Liver (tissue), 9 donors: ENCODE measurements around the gene HJURP. TPM values are rescaled to one million over a fixed set of nuclear protein-coding genes. Genes with fewer than 3 reads are reported as not detected.

Source experiments
- DNase-seq: peaks from one replicate; pipeline ENCODE4 v3.0.0-alpha.2; 2017; ENCODE audit warnings: low spot score
- H3K27ac ChIP-seq, 2 donors: one replicate each; pipeline ENCODE4 v1.7.0; 2013; ENCODE audit warnings: inconsistent platforms in 2 of 2, low read length in 2 of 2, control low read depth in 1 of 2, low read depth in 1 of 2, mild to moderate bottlenecking in 1 of 2
- H3K27me3 ChIP-seq, 4 donors: one replicate each; pipeline versions ENCODE4 v1.6.1 to v1.7.0; 2013; ENCODE audit warnings: low read length in 3 of 4, inconsistent platforms in 1 of 4, mild to moderate bottlenecking in 1 of 4, moderate library complexity in 1 of 4; ENCODE audit not compliant: control insufficient read depth in 4 of 4, insufficient read depth in 4 of 4
- H3K36me3 ChIP-seq, 4 donors: one replicate each; pipeline versions ENCODE4 v1.6.1 to v1.7.0; 2013; ENCODE audit warnings: low read length in 3 of 4, mild to moderate bottlenecking in 3 of 4, low read depth in 1 of 4, moderate library complexity in 1 of 4; ENCODE audit not compliant: control insufficient read depth in 4 of 4, insufficient read depth in 3 of 4
- H3K4me1 ChIP-seq, 4 donors: one replicate each; pipeline versions ENCODE4 v1.6.1 to v1.7.0; 2013; ENCODE audit warnings: low read length in 3 of 4, mild to moderate bottlenecking in 3 of 4, moderate library complexity in 1 of 4; ENCODE audit not compliant: control insufficient read depth in 4 of 4, insufficient read depth in 4 of 4
- H3K4me3 ChIP-seq, 3 donors: one replicate each; pipeline versions ENCODE4 v1.6.1 to v1.7.0; 2013; ENCODE audit warnings: low read length in 3 of 3, control low read depth in 1 of 3, low read depth in 1 of 3, mild to moderate bottlenecking in 1 of 3
- H3K9ac ChIP-seq, 2 donors: one replicate each; pipeline ENCODE4 v1.7.0; 2013; ENCODE audit warnings: low read length in 2 of 2, mild to moderate bottlenecking in 2 of 2, moderate library complexity in 2 of 2, control low read depth in 1 of 2, low read depth in 1 of 2
- H3K9me3 ChIP-seq, 4 donors: one replicate each; pipeline versions ENCODE4 v1.6.1 to v1.7.0; 2013; ENCODE audit warnings: low read length in 3 of 4; ENCODE audit not compliant: control insufficient read depth in 4 of 4
- ATF3 ChIP-seq: IDR thresholded peaks from 2 replicates; pipeline ENCODE4 v1.6.1; 2016; ENCODE audit warnings: antibody characterized with exemption
- EGR1 ChIP-seq, 2 donors: IDR thresholded peaks; 2 replicates each; pipeline ENCODE4 v1.6.1; 2016 to 2018; ENCODE audit warnings: antibody characterized with exemption in 2 of 2, low read depth in 2 of 2
- FOXA2 ChIP-seq: IDR thresholded peaks from 2 replicates; pipeline ENCODE4 v1.6.1; 2016; ENCODE audit warnings: antibody characterized with exemption
- GABPA ChIP-seq, 2 donors: IDR thresholded peaks in 1 of 2; conservative IDR thresholded peaks in 1 of 2; 2 replicates each; pipeline ENCODE4 v1.6.1; 2016; ENCODE audit warnings: antibody characterized with exemption in 2 of 2, mild to moderate bottlenecking in 1 of 2, moderate library complexity in 1 of 2
- HNF4A ChIP-seq, 2 donors: conservative IDR thresholded peaks; 2 replicates each; pipeline ENCODE4 v1.6.1; 2016; ENCODE audit warnings: antibody characterized with exemption in 2 of 2, mild to moderate bottlenecking in 2 of 2
- HNF4G ChIP-seq: IDR thresholded peaks from 2 replicates; pipeline ENCODE4 v1.6.1; 2016; ENCODE audit warnings: antibody characterized with exemption
- JUND ChIP-seq, 2 donors: IDR thresholded peaks; 2 replicates each; pipeline ENCODE4 v1.6.1; 2016; ENCODE audit warnings: antibody characterized with exemption in 2 of 2
- MAX ChIP-seq: IDR thresholded peaks from 2 replicates; pipeline ENCODE4 v1.6.1; 2016; ENCODE audit warnings: antibody characterized with exemption
- NR2F2 ChIP-seq: IDR thresholded peaks from 2 replicates; pipeline ENCODE4 v1.6.1; 2016; ENCODE audit warnings: antibody characterized with exemption
- RAD21 ChIP-seq, 2 donors: IDR thresholded peaks; 2 replicates each; pipeline ENCODE4 v1.6.1; 2016; ENCODE audit warnings: antibody characterized with exemption in 2 of 2, mild to moderate bottlenecking in 2 of 2
- REST ChIP-seq: IDR thresholded peaks from 2 replicates; pipeline ENCODE4 v1.6.1; 2016; ENCODE audit warnings: antibody characterized with exemption, mild to moderate bottlenecking
- RXRA ChIP-seq, 2 donors: IDR thresholded peaks; 2 replicates each; pipeline ENCODE4 v1.6.1; 2017 to 2018; ENCODE audit warnings: antibody characterized with exemption in 2 of 2, mild to moderate bottlenecking in 1 of 2
- SP1 ChIP-seq: IDR thresholded peaks from 2 replicates; pipeline ENCODE4 v1.6.1; 2018; ENCODE audit warnings: antibody characterized with exemption, mild to moderate bottlenecking
- TAF1 ChIP-seq: conservative IDR thresholded peaks from 2 replicates; pipeline ENCODE4 v1.6.1; 2016; ENCODE audit warnings: antibody characterized with exemption, mild to moderate bottlenecking
- YY1 ChIP-seq: IDR thresholded peaks from 2 replicates; pipeline ENCODE4 v1.6.1; 2016; ENCODE audit warnings: antibody characterized with exemption, mild to moderate bottlenecking
- WGBS: extraction: QIAGEN DNeasy Blood & Tissue Kit; methylation state at CpG from one replicate; pipeline ENCODE4 v1.1.7; 2013; 5-methylcytosine and 5-hydroxymethylcytosine counted together
- polyA plus RNA-seq, 2 donors: library from polyadenylated mRNA; stranded (reverse) in 1 of 2; unstranded in 1 of 2; fragments of 200-250 nt in 1 of 2; fragments of >200 nt in 1 of 2; fragmentation: Nextera tagmentation in 1 of 2; extraction: Ambion mirVana in 1 of 2; gene quantifications; one replicate each; pipeline versions ENCODE4 v1.2.1 to v1.2.3, GENCODE V29; 2013 to 2015
- total RNA-seq, 2 donors: library from RNA; depleted of rRNA; stranded (reverse); fragments of >200 nt; gene quantifications; one replicate each; pipeline ENCODE4 v1.2.3, GENCODE V29; 2014
- TF ChIP-seq, protein P1 (sequence below): fragments of 150-350 bp; IDR thresholded peaks from 2 replicates; pipeline ENCODE4 v1.5.1; 2017; ENCODE audit warnings: improper control_type of control experiment, low read depth, low read length; ENCODE audit not compliant: missing input control
- donor health status: healthy.
- donor health status: healthy.
- donor health status: healthy.
- donor health status: healthy.
- donor health status: healthy.

Gene HJURP
- total and polyA plus RNA-seq, 4 donors, result 0.08 to 32.9 (median 1.4) TPM

- H3K4me3 ChIP-seq, result peak overlapping the region in 1 of 3 donors; percentile 38
- TF ChIP-seq RXRA (IDR thresholded peaks at IDR 0.05), result peak in 1 of 2 donors; percentile 71
- no peak for TF ChIP-seq NR2F2
- TF ChIP-seq HNF4A (conservative IDR thresholded peaks at IDR 0.05), result peak in 1 of 2 donors; percentile 63
- TF ChIP-seq TAF1, result no peak
- TF ChIP-seq RAD21 (IDR thresholded peaks at IDR 0.05), result no peak
- no peak for TF ChIP-seq REST
- no peaks in the 10 kb centered on the region for H3K27me3 ChIP-seq
- H3K36me3 ChIP-seq, result no peaks in the 10 kb centered on the region
- H3K4me1 ChIP-seq, result peaks cover 6 to 38% (median 24%) of the 10 kb centered on the region in 4 donors
- no peak for DNase-seq
- H3K9ac ChIP-seq, result peak overlapping the region; percentile 32 to 68
- WGBS, result 64% methylated on average over 21 of the region's 21 CpGs
- peak overlapping the region; percentile 87 to 88 for H3K27ac ChIP-seq
- no peaks in the 10 kb centered on the region for H3K9me3 ChIP-seq
These were observed 32.1 kb downstream of the HJURP start for GRCh38 chr2:233822101-233822771.

GRCh38 chr2:233821709-233822100 lies 32.6 kb downstream of the HJURP start:
- no peak for TF ChIP-seq RXRA (IDR thresholded peaks at IDR 0.05)
- no peak for TF ChIP-seq GABPA (IDR thresholded peaks at IDR 0.05 in 1 of 2, conservative IDR thresholded peaks at IDR 0.05 in 1 of 2)
- no peak for TF ChIP-seq NR2F2
- no peak for TF ChIP-seq FOXA2
- TF ChIP-seq HNF4G, result no peak
- TF ChIP-seq ATF3, result no peak
- TF ChIP-seq SP1, result no peak
- no peak for TF ChIP-seq MAX
- no peak for TF ChIP-seq TAF1
- no peak for TF ChIP-seq RAD21 (IDR thresholded peaks at IDR 0.05)
- TF ChIP-seq, protein P1, sequence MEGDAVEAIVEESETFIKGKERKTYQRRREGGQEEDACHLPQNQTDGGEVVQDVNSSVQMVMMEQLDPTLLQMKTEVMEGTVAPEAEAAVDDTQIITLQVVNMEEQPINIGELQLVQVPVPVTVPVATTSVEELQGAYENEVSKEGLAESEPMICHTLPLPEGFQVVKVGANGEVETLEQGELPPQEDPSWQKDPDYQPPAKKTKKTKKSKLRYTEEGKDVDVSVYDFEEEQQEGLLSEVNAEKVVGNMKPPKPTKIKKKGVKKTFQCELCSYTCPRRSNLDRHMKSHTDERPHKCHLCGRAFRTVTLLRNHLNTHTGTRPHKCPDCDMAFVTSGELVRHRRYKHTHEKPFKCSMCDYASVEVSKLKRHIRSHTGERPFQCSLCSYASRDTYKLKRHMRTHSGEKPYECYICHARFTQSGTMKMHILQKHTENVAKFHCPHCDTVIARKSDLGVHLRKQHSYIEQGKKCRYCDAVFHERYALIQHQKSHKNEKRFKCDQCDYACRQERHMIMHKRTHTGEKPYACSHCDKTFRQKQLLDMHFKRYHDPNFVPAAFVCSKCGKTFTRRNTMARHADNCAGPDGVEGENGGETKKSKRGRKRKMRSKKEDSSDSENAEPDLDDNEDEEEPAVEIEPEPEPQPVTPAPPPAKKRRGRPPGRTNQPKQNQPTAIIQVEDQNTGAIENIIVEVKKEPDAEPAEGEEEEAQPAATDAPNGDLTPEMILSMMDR, result no peak
- TF ChIP-seq YY1, result no peak
- TF ChIP-seq JUND (IDR thresholded peaks at IDR 0.05), result no peak
- TF ChIP-seq HNF4A (conservative IDR thresholded peaks at IDR 0.05), result no peak
- no peak for TF ChIP-seq EGR1 (IDR thresholded peaks at IDR 0.05; ENCODE audit: low read depth in 2 of 2)
- 88% methylated on average over 8 of the region's 8 CpGs for WGBS
- H3K27ac ChIP-seq, result peak overlapping the region; percentile 87 to 88

More at GRCh38 chr2:233821709-233822100, 32.6 kb downstream of the HJURP start:
- Histone ChIP-seq H3K36me3 (no peaks in the 10 kb centered on the region), H3K4me1 (peaks cover 6 to 38% (median 24%) of the 10 kb centered on the region in 4 donors), H3K9me3 (no peaks in the 10 kb centered on the region), H3K9ac (no peak overlapping the region), H3K27me3 (no peaks in the 10 kb centered on the region), H3K4me3 (no peak overlapping the region)
- DNase-seq, result no peak
